ENCODE measurements around the gene IGFLR1.

The IGFLR1 gene

DNA sequence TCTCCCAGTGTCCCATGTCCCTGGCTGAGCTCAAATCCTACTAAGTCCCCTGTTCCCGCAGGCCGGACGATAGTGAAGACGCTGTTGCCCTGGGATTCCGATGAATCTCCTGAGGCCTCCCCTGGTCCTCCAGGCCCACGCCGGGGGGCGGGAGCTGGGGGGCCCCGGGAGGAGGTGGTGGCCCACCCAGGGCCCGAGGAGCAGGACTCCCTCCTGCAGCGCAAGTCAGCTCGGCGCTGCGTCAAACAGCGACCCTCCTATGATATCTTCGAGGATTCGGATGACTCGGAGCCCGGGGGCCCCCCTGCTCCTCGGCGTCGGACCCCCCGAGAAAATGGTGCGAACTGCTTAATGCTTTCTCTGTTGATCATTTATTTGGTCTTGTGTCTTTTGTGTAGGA is 18.6 kb downstream of the IGFLR1 start:
- no peak for DNase-seq (ENCODE audit: low read depth)

GRCh38 chr19:35722897-35723296 is 19.4 kb downstream of the IGFLR1 start:
- DNase-seq (ENCODE audit: low read depth): no peak

DNA sequence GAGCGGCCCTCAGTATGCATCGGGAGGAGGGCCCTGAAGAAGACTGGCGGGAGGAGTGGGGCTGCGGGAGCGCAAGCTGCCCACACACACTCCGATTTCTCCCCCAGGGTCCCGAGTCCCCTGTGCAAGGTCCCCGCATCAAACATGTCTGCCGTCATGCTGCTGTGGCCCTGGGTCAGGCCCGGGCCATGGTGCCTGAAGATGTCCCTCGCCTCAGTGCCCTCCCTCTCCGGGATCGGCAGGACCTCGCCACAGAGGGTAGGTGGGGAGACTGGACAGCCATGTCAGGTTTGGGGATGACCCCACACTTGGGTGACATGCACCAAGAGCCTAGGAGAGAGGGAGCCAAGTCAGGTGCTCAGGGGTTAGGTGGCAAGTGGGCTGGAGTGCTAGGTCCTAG is 19.8 kb downstream of the IGFLR1 start:
- no peak for DNase-seq (ENCODE audit: low read depth)

- no peak for DNase-seq (ENCODE audit: low read depth)
These were observed 20.9 kb downstream of the IGFLR1 start for GRCh38 chr19:35721374-35721773.

DNA sequence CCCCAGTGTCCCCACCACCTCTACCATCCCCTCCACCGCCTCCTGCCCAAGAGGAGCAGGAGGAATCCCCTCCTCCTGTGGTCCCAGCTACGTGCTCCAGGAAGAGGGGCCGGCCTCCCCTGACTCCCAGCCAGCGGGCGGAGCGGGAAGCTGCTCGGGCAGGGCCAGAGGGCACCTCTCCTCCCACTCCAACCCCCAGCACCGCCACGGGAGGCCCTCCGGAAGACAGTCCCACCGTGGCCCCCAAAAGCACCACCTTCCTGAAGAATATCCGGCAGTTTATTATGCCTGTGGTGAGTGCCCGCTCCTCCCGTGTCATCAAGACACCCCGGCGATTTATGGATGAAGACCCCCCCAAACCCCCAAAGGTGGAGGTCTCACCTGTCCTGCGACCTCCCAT is 21.6 kb downstream of the IGFLR1 start:
- DNase-seq (ENCODE audit: low read depth): no peak

GRCh38 chr19:35720163-35720524 is 22.1 kb downstream of the IGFLR1 start:
- DNase-seq (ENCODE audit: low read depth): no peak

GRCh38 chr19:35719402-35720162 is 22.7 kb downstream of the IGFLR1 start:
- DNase-seq (ENCODE audit: low read depth): no peak

- no peak for DNase-seq (ENCODE audit: low read depth)
These were observed 23.8 kb downstream of the IGFLR1 start for GRCh38 chr19:35718345-35719041.

DNA sequence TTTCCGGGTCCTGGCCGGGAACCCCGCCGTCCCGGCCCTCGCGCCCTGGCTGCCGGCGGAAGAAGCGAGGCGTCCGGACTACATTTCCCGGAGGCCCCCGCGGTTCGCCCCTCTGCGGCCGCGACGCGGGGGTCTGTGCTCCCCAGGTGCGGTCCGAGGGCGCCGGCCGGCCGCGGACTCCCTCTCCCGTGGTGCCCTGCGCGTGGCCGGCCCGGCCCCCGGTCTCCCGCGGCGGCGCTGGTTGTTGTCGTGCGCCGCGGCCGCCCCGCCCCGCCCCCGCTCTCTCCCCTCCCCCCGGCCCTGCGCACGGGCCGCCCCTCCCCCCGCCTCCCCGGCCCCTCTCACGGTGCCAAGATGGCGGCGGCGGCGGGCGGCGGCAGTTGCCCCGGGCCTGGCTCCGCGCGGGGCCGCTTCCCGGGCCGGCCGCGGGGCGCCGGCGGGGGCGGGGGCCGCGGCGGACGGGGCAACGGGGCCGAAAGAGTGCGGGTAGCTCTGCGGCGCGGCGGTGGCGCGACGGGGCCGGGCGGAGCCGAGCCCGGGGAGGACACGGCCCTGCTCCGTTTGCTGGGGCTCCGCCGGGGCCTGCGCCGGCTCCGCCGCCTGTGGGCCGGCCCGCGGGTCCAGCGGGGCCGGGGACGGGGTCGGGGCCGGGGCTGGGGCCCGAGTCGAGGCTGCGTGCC is 24.4 kb downstream of the IGFLR1 start, which contains the start of gene KMT2B:
Gene KMT2B, plus strand, starts transcription at position 339 of the 680 bp plus-strand sequence. Its CDS starts 16 bp downstream, at position 355.
- DNase-seq (ENCODE audit: low read depth): peak; percentile 89

DNA sequence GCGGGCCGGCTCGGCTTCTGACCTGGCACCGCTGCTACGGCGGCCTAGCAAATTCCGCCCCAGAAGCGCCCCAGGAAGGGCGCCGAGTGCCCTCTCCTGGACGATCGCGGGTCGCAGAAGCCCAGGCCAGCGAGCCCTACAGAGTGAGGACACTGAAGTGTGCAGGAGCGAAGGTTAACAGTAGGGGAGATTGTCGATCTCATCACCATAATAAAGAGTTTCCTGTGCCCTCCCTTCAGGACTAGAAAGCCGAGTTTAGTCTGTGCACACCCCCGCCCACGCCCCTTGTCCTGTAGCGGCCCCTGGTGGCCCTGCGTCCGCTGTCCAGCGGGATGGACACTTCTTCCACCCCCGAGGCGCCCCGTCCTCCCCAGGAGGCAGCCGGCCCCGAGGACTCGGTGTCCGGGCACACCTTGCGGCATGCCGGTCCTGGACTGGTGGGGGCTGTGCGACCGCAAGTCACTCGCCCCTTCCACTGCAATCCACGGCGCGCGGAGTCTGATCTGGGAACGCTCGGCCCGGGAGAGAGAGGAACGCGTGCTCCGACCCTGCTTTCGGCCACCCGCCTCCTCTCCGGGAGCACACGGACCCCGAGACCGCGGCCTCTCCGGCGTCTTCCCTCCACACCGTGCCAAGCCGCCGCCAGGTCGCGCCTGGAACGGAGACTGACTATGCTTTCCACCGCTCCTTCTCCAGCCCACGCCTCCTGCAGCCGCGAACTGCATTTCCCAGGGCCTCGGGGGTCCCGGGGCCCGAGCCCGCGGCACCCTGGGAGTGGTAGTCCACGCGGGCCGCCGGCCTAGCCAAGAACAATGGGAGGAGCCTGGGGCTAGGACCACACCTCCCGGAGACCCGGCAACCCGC is 25.2 kb downstream of the IGFLR1 start:
- peak; percentile 62 for DNase-seq (ENCODE audit: low read depth)

DNA sequence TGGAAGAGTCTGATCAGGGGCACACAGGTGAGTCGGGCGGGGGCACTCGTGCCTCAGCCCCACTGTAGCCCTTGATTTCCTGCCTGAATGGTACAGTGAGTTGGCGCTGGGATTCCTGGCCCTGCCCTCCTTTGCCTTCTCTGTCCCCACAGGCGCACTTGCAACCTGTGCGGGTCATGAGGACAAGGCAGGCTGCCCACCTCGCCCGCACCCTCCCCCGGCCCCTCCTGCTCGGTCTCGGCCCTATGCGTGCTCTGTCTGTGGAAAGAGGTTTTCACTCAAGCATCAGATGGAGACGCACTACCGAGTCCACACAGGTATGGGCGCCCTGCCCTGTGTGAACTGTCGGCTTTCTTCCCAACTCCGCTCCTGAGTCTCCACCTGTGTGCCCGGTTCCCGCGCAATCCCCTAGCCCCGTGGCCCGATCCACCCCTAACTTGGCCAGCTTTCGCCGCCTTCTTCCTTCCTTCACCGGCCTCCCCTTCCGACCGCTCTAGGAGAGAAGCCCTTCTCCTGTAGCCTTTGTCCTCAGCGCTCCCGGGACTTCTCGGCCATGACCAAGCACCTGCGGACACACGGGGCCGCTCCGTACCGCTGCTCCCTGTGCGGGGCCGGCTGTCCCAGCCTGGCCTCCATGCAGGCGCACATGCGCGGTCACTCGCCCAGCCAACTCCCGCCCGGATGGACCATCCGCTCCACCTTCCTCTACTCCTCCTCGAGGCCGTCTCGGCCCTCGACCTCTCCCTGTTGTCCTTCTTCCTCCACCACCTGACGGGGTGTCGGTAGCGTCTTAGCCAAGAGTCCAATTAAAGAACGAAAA is 26.1 kb downstream of the IGFLR1 start:
- DNase-seq (ENCODE audit: low read depth): no peak

DNA sequence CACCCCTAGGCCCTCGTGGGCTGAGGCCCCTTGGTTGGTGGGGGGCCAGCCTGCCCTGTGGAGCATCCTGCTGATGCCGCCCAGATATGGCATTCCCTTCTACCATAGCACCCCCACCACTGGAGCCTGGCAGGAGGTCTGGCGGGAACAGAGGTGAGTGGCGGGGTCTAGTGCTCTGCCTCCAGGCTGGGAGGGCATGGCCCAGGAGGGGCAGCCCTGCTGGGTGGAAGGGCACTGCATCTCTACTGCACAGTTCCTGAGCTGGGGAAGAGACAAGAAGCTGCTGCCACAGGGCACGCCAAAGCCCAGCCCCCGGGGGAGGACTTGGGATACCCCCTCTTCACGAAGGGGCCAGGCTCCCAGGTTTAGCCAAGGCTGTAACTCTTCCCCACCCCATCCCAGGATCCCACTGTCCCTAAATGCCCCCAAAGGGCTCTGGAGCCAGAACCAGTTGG is 26.9 kb downstream of the IGFLR1 start:
- no peak for DNase-seq (ENCODE audit: low read depth)

DNA sequence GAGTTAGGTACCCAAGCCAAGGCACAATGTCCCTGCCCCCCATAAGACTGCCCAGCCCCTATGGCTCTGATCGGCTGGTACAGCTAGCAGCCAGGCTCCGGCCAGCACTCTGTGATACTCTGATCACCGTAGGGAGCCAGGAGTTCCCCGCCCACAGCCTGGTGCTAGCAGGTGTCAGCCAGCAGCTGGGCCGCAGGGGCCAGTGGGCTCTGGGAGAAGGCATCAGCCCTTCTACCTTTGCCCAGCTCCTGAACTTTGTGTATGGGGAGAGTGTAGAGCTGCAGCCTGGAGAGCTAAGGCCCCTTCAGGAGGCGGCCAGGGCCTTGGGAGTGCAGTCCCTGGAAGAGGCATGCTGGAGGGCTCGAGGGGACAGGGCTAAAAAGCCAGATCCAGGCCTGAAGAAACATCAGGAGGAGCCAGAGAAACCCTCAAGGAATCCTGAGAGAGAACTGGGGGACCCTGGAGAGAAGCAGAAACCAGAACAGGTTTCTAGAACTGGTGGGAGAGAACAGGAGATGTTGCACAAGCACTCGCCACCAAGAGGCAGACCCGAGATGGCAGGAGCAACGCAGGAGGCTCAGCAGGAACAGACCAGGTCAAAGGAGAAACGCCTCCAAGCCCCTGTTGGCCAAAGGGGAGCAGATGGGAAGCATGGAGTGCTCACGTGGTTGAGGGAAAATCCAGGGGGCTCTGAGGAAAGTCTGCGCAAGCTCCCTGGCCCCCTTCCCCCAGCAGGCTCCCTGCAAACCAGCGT is 27.5 kb downstream of the IGFLR1 start:
- DNase-seq (ENCODE audit: low read depth): no peak

DNA sequence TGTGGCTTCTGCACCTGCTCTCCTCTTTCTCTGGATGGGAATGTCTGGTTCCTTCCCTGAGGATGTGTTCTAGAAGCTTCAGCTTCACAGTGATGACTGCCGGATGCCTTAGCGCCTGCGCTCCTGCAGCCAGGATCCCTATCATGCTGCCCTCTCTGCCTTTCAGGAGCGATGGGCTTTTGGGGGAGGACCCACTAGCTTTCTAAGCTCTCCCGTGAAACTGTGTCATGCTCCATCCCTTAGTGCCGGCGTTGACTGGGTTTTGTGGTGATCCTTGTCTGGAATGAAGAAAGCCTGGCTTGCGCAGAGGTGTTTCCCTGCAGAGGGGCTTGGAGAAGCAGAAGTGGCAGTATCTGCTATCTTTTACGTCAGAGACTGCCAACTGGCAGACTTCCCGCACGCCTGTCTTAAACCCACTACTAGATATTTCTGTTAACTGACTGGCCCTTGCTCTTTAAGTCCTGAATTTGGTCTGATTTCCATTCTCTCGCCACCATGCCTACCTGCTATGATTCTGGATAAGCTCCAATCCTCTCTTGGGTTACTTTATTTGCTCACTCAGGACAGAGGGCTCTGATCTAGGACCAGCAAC is 28.3 kb downstream of the IGFLR1 start:
- no peak for DNase-seq (ENCODE audit: low read depth)

DNA sequence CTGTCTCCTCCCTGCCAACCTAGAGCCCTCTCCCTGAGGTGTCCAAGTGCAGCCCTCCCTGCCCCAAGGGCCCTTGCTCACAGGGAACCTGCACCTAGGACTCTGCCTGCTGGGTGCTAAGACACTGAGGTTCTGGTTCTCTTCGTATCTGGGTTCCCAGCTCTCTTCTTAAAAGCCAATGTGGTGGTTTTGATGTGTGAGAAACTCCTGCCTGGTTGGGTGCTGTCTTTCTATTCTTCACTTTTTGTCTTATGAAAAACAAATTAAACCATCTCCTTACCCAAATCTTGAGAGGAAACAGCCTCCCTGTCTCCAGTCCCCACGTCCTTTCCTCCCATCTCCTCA is 28.8 kb downstream of the IGFLR1 start:
- no peak for DNase-seq (ENCODE audit: low read depth)

GRCh38 chr19:35712567-35713505 is 29.4 kb downstream of the IGFLR1 start:
- no peak for DNase-seq (ENCODE audit: low read depth)

DNA sequence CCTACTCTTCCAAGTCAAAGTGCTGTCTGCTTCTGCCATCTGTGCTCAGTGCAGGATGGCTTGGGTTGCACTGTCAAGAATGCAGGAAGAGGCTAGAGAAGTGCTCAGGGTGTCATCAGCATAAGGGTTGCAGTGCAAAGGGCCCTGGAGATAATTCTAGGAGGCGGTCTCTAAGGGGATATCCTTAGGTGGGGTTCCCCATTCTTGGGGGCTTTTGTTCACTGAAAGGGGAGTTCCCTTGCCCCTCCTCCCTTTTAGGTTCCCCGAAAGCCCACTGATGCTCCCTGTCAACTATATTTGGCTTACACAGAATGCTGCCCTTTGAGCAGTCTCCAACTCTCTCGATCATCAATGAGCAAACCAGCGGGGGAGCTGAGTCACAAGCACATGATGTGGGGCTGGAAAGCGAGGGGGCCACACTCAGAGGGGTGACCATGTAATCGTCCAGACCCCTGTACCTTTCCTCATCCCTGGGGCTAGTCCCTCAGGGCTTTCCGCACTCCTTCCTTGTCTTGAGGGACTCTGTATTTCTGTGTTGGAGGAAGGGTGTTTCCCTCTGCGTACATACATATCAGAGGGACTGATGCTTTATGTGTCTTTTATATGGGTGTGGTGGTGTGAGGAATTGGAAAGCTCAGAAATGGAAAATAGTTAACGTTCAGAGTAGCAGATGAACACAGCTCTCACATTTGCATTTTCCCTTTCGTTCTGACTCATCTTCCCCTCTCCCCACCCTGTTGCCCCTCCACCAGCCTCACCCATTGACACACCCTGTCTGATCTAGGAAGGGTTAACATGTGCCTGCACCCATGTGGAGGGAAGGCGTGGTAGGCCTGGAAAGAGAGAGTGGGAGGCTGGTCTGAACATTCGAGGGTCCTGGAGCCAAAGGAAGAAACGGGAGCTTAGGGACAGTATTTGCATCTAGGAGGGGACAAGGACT is 31.2 kb downstream of the IGFLR1 start:
- no peak for DNase-seq (ENCODE audit: low read depth)

DNA sequence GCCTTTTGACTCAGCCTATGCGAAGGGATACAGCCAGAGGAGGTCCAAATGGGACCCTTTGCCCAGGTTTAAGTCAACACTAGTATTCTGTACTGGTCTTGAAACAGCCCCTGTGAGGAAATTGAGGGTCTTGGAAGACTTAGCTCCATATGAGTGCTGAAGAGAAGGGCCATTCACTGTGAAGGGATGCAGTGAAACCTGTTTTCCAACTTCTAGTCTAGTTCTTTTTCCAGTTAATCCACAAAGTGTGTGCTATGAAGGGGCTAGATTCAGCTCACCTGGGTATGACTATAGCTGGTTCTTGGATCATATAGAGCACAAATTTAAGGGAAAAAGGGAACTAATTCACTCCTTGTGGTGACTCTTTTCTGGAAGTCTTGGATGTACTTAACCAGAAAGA is 33.9 kb downstream of the IGFLR1 start:
- no peak for DNase-seq (ENCODE audit: low read depth)
